HL-60 (cell line): Measurements from ENCODE around the gene PITX2.

Source experiments
- POLR2AphosphoS5 ChIP-seq: IDR thresholded peaks from 2 replicates; pipeline ENCODE4 v1.6.1; 2012; ENCODE audit warnings: low read depth
- SPI1 ChIP-seq: IDR thresholded peaks from 2 replicates; pipeline ENCODE4 v1.6.1; 2012; ENCODE audit warnings: low read depth, mild to moderate bottlenecking, borderline replicate concordance
- TF ChIP-seq, protein P1 (sequence below): IDR thresholded peaks from one replicate; pipeline ENCODE4 v1.5.1; 2011; ENCODE audit warnings: low read length, control low read depth, inconsistent platforms; ENCODE audit not compliant: insufficient read depth

- TF ChIP-seq, protein P1, sequence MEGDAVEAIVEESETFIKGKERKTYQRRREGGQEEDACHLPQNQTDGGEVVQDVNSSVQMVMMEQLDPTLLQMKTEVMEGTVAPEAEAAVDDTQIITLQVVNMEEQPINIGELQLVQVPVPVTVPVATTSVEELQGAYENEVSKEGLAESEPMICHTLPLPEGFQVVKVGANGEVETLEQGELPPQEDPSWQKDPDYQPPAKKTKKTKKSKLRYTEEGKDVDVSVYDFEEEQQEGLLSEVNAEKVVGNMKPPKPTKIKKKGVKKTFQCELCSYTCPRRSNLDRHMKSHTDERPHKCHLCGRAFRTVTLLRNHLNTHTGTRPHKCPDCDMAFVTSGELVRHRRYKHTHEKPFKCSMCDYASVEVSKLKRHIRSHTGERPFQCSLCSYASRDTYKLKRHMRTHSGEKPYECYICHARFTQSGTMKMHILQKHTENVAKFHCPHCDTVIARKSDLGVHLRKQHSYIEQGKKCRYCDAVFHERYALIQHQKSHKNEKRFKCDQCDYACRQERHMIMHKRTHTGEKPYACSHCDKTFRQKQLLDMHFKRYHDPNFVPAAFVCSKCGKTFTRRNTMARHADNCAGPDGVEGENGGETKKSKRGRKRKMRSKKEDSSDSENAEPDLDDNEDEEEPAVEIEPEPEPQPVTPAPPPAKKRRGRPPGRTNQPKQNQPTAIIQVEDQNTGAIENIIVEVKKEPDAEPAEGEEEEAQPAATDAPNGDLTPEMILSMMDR = no peak
- TF ChIP-seq POLR2AphosphoS5 (no peak), SPI1 (no peak)
Observed at GRCh38 chr4:110621328-110621812, 1.5 kb downstream of the PITX2 start.
